Neural cell (in vitro differentiated cells): Measurements from ENCODE around the gene CHCHD10.

ENCODE experiments used
- CTCF ChIP-seq: fragments of 450-650 bp; IDR thresholded peaks from 2 replicates; pipeline ENCODE4 v1.5.1; 2014; ENCODE audit warnings: antibody characterized with exemption, mild to moderate bottlenecking, moderate library complexity; ENCODE audit not compliant: poor library complexity, severe bottlenecking
- EP300 ChIP-seq: fragments of 450-650 bp; conservative IDR thresholded peaks from 2 replicates; pipeline ENCODE4 v1.6.1; 2014; ENCODE audit warnings: antibody characterized with exemption, mild to moderate bottlenecking, moderate library complexity; ENCODE audit not compliant: poor library complexity, severe bottlenecking
- EZH2 ChIP-seq: fragments of 200-600, 300-800 bp; shearing (Covaris generic), sonication (generic); IDR thresholded peaks from 2 replicates; pipeline ENCODE4 v1.6.1; 2014; ENCODE audit warnings: antibody characterized with exemption, low read length, borderline replicate concordance, mild to moderate bottlenecking; ENCODE audit not compliant: insufficient read depth, poor library complexity, severe bottlenecking
- MXI1 ChIP-seq: fragments of 450-650 bp; conservative IDR thresholded peaks from 2 replicates; pipeline ENCODE4 v1.6.1; 2014; ENCODE audit warnings: antibody characterized with exemption, mild to moderate bottlenecking; ENCODE audit not compliant: poor library complexity, severe bottlenecking
- SMC3 ChIP-seq: fragments of 450-650 bp; conservative IDR thresholded peaks from 2 replicates; pipeline ENCODE4 v1.6.1; 2014; ENCODE audit warnings: antibody characterized with exemption, mild to moderate bottlenecking, moderate library complexity; ENCODE audit not compliant: poor library complexity
- TAF1 ChIP-seq: IDR thresholded peaks from 2 replicates; pipeline ENCODE4 v1.6.1; 2012; ENCODE audit warnings: low read depth

GRCh38 chr22:23737696-23738095 is 30.1 kb downstream of the CHCHD10 start:
- TF ChIP-seq EP300 (no peak), EZH2 (no peak), CTCF (no peak), SMC3 (no peak), TAF1 (no peak), MXI1 (no peak)
